HG03575 (cell line): ENCODE data around the gene TOGARAM1.

Experiments
- ATAC-seq: cut with Tn5 transposase; IDR thresholded peaks from one replicate; pipeline ENCODE4 v1.9.1; 2021; ENCODE audit not compliant: unreplicated experiment, insufficient number of reproducible peaks, low FRiP score; ENCODE audit errors: extremely low read depth

TOGARAM1 gene

DNA sequence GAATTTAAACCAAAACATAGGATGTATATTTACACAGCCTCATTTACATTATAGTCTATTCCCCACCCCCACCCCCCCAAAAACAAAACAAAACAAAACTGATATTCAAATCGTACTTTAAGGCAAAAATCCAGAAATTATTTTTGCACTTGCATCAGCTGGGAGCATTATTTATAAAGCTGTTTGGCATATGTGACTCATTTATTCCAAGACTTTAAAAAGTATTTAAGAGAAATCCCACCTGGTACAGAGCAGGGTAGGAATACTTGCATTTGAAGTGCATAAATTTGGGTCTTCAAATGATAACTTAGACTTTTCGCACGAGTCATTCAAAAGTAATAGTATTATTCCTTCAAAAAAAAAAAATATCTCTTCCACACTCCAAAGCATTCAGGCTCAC lies 1.3 kb upstream of the TOGARAM1 start:
- no peak for ATAC-seq

- ATAC-seq: no peak
Measured at GRCh38 chr14:44961151-44961553, 838 bp upstream of the TOGARAM1 start.

- ATAC-seq: peak; percentile 4
Measured at GRCh38 chr14:44962334-44963043, 499 bp downstream of the TOGARAM1 start.

DNA sequence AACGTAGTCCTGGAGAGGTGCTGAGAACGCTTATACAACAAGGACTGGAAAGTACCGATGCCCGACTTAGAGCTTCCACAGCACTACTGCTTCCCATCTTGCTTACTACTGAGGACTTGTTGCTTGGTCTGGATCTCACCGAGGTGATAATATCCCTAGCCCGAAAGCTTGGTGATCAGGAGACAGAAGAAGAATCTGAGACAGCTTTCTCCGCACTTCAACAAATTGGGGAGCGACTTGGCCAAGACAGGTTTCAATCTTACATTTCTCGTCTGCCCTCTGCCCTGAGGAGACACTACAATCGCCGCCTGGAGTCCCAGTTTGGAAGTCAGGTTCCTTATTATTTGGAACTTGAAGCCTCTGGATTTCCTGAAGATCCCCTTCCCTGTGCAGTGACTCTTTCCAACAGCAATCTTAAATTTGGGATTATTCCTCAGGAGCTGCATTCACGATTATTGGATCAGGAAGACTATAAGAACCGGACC lies 1.1 kb downstream of the TOGARAM1 start:
- ATAC-seq: no peak

- ATAC-seq: no peak
Measured at GRCh38 chr14:44963775-44964380, 1.9 kb downstream of the TOGARAM1 start.

GRCh38 chr14:44966601-44967336 lies 4.8 kb downstream of the TOGARAM1 start:
- ATAC-seq: no peak

DNA sequence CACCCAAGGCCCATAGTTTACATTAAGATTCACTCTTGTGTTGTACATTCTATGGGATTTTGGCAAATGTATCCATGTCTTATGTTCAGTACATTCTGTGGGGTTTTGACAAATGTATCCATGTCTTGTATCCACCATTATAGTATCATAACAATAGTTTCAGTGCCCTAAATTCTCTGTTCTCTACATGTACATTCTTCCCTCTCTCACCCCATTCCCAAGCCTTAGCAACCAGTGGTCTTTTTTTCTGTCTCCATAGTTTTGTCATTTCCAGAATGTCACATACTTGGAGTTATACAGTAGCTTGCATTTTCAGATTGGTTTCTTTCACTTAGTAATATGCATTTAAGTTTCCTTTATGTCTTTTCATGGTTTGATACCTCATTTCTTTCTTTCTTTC lies 6.7 kb downstream of the TOGARAM1 start:
- no peak for ATAC-seq

- ATAC-seq: no peak
Measured at GRCh38 chr14:44970907-44971306, 8.9 kb downstream of the TOGARAM1 start.

GRCh38 chr14:44971459-44971858 lies 9.5 kb downstream of the TOGARAM1 start:
- ATAC-seq: no peak

- ATAC-seq: no peak
Measured at GRCh38 chr14:44979273-44979672, 17.3 kb downstream of the TOGARAM1 start.

DNA sequence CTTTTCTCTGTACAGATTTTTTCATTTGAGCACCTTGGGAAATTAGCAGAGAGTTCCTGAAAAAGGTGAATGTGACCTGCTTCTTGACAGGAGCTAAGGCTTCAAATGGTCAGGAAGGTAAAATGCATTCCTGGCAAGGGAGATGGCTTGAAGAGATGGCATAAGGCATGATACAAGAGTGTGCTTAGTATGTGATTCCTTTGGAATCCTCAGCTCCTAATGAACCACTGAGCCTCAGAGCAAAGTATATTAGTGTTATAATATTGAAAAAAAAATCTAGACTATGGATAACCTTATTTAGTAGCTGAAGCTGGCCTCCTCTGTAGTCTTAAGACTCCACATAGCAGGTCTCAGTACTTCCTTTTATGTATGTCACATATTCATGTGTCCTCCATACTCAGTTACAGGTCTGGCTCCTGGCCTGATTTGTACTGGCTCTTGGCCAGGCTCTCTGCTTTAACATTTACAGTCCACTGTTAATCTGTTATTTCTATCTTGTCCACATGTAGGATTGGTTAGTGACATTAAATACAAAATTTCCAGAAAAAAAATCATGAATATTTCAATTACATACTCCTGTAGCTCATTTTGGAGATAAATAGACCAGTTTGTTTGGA lies 17.9 kb downstream of the TOGARAM1 start:
- ATAC-seq: no peak

DNA sequence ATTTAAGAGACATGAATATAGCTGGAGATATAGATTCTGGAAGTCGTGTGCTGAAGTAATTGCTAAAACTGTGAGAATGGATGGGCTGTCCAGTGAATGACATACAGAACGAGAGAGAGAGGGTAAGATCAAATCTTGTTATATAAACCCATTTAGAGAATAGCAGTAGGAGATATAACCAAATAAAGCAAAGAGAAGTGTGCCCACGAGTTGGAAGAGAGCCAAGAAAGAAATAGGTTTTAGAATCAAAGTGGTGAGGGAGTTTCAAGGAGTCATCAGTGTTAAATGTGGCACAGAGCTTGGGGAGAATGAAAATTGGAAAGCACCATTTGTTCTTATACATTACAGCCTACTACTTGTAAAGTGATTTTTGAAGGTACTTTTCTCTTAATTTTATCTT lies 19.2 kb downstream of the TOGARAM1 start:
- ATAC-seq: no peak

GRCh38 chr14:44982594-44982993 lies 20.6 kb downstream of the TOGARAM1 start:
- no peak for ATAC-seq

DNA sequence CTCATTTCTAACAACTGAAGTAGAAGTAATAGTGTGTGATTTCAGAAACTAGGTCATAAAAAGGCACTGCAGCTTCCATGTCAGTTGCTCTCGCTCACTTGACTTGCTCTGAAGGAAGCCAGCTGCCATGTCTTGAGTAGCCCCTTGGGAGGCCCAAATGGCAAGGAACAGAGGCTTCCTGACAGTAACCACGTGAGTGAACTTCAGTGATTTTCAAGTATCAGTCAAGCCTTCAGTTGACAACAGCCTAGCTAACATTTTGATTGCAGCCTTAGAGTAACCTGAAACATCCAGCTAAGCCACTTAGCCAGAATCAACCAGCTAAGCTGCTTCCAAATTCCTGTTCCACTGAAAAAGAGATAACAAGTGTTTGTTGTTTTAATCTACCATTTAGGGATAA lies 26.7 kb downstream of the TOGARAM1 start:
- ATAC-seq: no peak

GRCh38 chr14:44989497-44990440 lies 27.8 kb downstream of the TOGARAM1 start:
- ATAC-seq: no peak

GRCh38 chr14:44990533-44990932 lies 28.5 kb downstream of the TOGARAM1 start:
- ATAC-seq: no peak

DNA sequence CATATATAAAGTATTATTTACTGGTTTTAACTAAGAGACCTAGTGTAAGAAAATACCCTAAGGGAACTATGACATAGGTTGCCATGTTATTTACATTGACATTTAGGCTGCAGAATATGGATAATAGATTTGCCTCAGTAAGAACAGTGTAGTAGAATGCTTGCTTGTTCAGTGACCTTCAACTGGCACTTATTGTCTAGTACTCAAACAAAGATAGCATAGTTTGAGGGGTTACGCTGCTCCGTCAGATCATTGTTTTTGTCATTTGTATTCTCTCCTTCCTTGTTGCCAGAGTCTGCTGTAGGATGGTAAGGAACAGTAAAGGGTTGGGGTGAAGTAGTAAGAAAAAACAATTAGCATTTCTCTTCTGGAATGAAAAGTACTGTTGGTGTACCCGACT lies 33.2 kb downstream of the TOGARAM1 start:
- no peak for ATAC-seq

DNA sequence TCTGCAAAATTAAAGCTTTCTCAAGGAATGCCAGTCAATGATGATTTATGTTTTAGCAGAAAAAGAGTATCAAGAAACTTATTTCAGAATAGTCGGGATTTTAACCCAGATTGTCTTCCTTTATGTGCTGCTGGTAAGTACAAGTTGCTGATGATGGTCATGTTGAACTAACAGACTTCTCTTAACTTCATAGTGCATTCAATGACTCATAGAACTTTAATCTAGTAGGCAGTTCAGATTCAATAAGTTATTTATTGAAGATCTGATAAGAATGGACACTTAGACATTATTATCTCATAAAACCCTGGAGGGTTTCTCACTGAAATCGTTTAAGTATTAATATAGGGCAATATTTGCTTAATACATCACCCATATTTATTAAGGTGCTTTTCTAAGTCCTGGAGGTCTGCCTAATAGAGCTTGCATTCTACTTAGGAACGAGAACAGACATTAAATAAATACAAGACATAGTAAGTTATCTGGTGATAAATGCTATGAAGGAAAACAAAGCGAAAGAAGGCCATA lies 33.8 kb downstream of the TOGARAM1 start:
- ATAC-seq: no peak
